DND-41 (cell line): Measurements from ENCODE around the gene KLF3.

ENCODE experiments used
- EZH2 ChIP-seq: IDR thresholded peaks from 3 replicates; pipeline ENCODE4 v1.6.1; 2012; ENCODE audit warnings: borderline replicate concordance, low read depth, mild to moderate bottlenecking, moderate library complexity, low read length, inconsistent platforms; ENCODE audit not compliant: severe bottlenecking
- TF ChIP-seq, protein P1 (sequence below): IDR thresholded peaks from 2 replicates; pipeline ENCODE4 v1.5.1; 2012; ENCODE audit warnings: borderline replicate concordance, low read length, moderate library complexity, mild to moderate bottlenecking; ENCODE audit not compliant: poor library complexity, severe bottlenecking; ENCODE audit errors: extremely low read depth

- TF ChIP-seq, protein P1, sequence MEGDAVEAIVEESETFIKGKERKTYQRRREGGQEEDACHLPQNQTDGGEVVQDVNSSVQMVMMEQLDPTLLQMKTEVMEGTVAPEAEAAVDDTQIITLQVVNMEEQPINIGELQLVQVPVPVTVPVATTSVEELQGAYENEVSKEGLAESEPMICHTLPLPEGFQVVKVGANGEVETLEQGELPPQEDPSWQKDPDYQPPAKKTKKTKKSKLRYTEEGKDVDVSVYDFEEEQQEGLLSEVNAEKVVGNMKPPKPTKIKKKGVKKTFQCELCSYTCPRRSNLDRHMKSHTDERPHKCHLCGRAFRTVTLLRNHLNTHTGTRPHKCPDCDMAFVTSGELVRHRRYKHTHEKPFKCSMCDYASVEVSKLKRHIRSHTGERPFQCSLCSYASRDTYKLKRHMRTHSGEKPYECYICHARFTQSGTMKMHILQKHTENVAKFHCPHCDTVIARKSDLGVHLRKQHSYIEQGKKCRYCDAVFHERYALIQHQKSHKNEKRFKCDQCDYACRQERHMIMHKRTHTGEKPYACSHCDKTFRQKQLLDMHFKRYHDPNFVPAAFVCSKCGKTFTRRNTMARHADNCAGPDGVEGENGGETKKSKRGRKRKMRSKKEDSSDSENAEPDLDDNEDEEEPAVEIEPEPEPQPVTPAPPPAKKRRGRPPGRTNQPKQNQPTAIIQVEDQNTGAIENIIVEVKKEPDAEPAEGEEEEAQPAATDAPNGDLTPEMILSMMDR = no peak
- TF ChIP-seq EZH2 = no peak
Measured at GRCh38 chr4:38698176-38698575, 34.2 kb downstream of the KLF3 start.
